ENCODE results near the gene EHD3.

Gene EHD3

GRCh38 chr2:31237348-31238017, 3.5 kb downstream of the EHD3 start:
- Histone ChIP-seq H3K4me1 (peaks cover 59 to 86% (median 75%) of the 10 kb centered on the region in 10 experiments), H3K27me3 (no peaks in the 10 kb centered on the region), H3K9me3 (replicated peaks in 1 of 11) (no peaks in the 10 kb centered on the region), H3K4me3 (no peak overlapping the region), H3K9ac (no peak overlapping the region), H3K27ac (no peak overlapping the region), H4K20me1 (peaks cover 0 to 51% (median 9%) of the 10 kb centered on the region in 11 experiments; a peak in 7 of 22 replicates), H3K4me2 (no peak overlapping the region), H3K36me3 (peaks cover 0 to 27% (median 0%) of the 10 kb centered on the region in 11 experiments; a peak in 6 of 22 replicates)
- no peak for TF ChIP-seq Cebpa-rat (IDR thresholded peaks at IDR 0.05)

- Histone ChIP-seq H3K27ac (no peak overlapping the region), H4K20me1 (peaks cover 0 to 51% (median 9%) of the 10 kb centered on the region in 11 experiments; a peak in 7 of 22 replicates), H3K9me3 (replicated peaks in 1 of 11) (no peaks in the 10 kb centered on the region), H3K4me3 (no peak overlapping the region), H3K36me3 (peaks cover 0 to 27% (median 0%) of the 10 kb centered on the region in 11 experiments; a peak in 6 of 22 replicates), H3K27me3 (no peaks in the 10 kb centered on the region), H3K4me2 (peak overlapping the region in 2 of 11 experiments; percentile 2 to 11; a peak in 1 of 22 replicates), H3K4me1 (peaks cover 52 to 78% (median 70%) of the 10 kb centered on the region in 10 experiments), H3K9ac (no peak overlapping the region)
- TF ChIP-seq Cebpa-rat (IDR thresholded peaks at IDR 0.05) = no peak
These were observed 4.4 kb downstream of the EHD3 start for GRCh38 chr2:31238126-31238905.

- H3K4me3 ChIP-seq = no peak overlapping the region
- no peaks in the 10 kb centered on the region for H3K9me3 ChIP-seq (replicated peaks in 1 of 11)
- no peak overlapping the region for H3K9ac ChIP-seq
- no peak for TF ChIP-seq Cebpa-rat (IDR thresholded peaks at IDR 0.05)
- H3K36me3 ChIP-seq = peaks cover 0 to 30% (median 2%) of the 10 kb centered on the region in 11 experiments; a peak in 13 of 22 replicates
- peaks cover 0 to 51% (median 9%) of the 10 kb centered on the region in 11 experiments; a peak in 7 of 22 replicates for H4K20me1 ChIP-seq
- H3K4me1 ChIP-seq = peaks cover 48 to 73% (median 65%) of the 10 kb centered on the region in 10 experiments
- H3K27ac ChIP-seq = no peak overlapping the region
- H3K27me3 ChIP-seq = no peaks in the 10 kb centered on the region
- peak overlapping the region in 7 of 11 experiments; percentile 2 to 83 (median 31); a peak in 8 of 22 replicates for H3K4me2 ChIP-seq
These were observed 5.1 kb downstream of the EHD3 start for GRCh38 chr2:31238906-31239592.

- H3K9ac ChIP-seq = no peak overlapping the region
- no peaks in the 10 kb centered on the region for H3K27me3 ChIP-seq
- peaks cover 45 to 70% (median 60%) of the 10 kb centered on the region in 10 experiments for H3K4me1 ChIP-seq
- H4K20me1 ChIP-seq = peaks cover 0 to 51% (median 9%) of the 10 kb centered on the region in 11 experiments; a peak in 7 of 22 replicates
- peak overlapping the region in 8 of 11 experiments; percentile 2 to 91 (median 32); a peak in 11 of 22 replicates for H3K4me2 ChIP-seq
- no peak for TF ChIP-seq Cebpa-rat (IDR thresholded peaks at IDR 0.05)
- H3K4me3 ChIP-seq = no peak overlapping the region
- H3K9me3 ChIP-seq (replicated peaks in 1 of 11) = no peaks in the 10 kb centered on the region
- peaks cover 4 to 37% (median 8%) of the 10 kb centered on the region in 11 experiments; a peak in 16 of 22 replicates for H3K36me3 ChIP-seq
- H3K27ac ChIP-seq = 0 out of 22 replicates have a peak overlapping the region, but pooled peaks of 1 of the 11 experiments have one; percentile 30
These were observed 5.7 kb downstream of the EHD3 start for GRCh38 chr2:31239593-31240177.

- Histone ChIP-seq H3K27ac (peak overlapping the region in 1 of 11 experiments; percentile 55; a peak in 2 of 22 replicates), H3K9ac (no peak overlapping the region), H3K9me3 (replicated peaks in 1 of 11) (no peaks in the 10 kb centered on the region), H3K4me3 (no peak overlapping the region), H3K4me1 (peaks cover 37 to 60% (median 51%) of the 10 kb centered on the region in 10 experiments), H3K27me3 (no peaks in the 10 kb centered on the region), H3K4me2 (peak overlapping the region; percentile 4 to 91 (median 73); a peak in 17 of 22 replicates), H3K36me3 (peaks cover 5 to 43% (median 14%) of the 10 kb centered on the region in 11 experiments; a peak in 18 of 22 replicates), H4K20me1 (peaks cover 0 to 51% (median 9%) of the 10 kb centered on the region in 11 experiments; a peak in 7 of 22 replicates)
- TF ChIP-seq Cebpa-rat (IDR thresholded peaks at IDR 0.05) = no peak
These were observed 6.7 kb downstream of the EHD3 start for GRCh38 chr2:31240381-31241365.

GRCh38 chr2:31241625-31242270, 7.8 kb downstream of the EHD3 start:
- H3K4me1 ChIP-seq = peaks cover 27 to 57% (median 44%) of the 10 kb centered on the region in 10 experiments
- H3K27ac ChIP-seq = peak overlapping the region in 7 of 11 experiments; percentile 9 to 55 (median 48); a peak in 12 of 22 replicates
- H4K20me1 ChIP-seq = peaks cover 0 to 44% (median 9%) of the 10 kb centered on the region in 11 experiments; a peak in 7 of 22 replicates

GRCh38 chr2:31243053-31243452, 9.1 kb downstream of the EHD3 start:
- Histone ChIP-seq H3K9me3 (replicated peaks in 1 of 11) (no peaks in the 10 kb centered on the region), H3K27me3 (no peaks in the 10 kb centered on the region), H3K9ac (no peak overlapping the region), H3K36me3 (peaks cover 5 to 60% (median 21%) of the 10 kb centered on the region in 11 experiments; a peak in 18 of 22 replicates), H3K4me1 (peaks cover 25 to 58% (median 45%) of the 10 kb centered on the region in 10 experiments), H4K20me1 (peaks cover 0 to 42% (median 9%) of the 10 kb centered on the region in 11 experiments; a peak in 7 of 22 replicates), H3K4me2 (no peak overlapping the region), H3K4me3 (no peak overlapping the region), H3K27ac (no peak overlapping the region)
- no peak for TF ChIP-seq Cebpa-rat (IDR thresholded peaks at IDR 0.05)

More at GRCh38 chr2:31241625-31242270, 7.8 kb downstream of the EHD3 start:
- peaks cover 5 to 53% (median 14%) of the 10 kb centered on the region in 11 experiments; a peak in 18 of 22 replicates for H3K36me3 ChIP-seq
- no peak for TF ChIP-seq Cebpa-rat (IDR thresholded peaks at IDR 0.05)
- peak overlapping the region in 6 of 11 experiments; percentile 15 to 53 (median 41); a peak in 8 of 22 replicates for H3K9ac ChIP-seq
- peak overlapping the region in 1 of 10 experiments; percentile 16; a peak in 1 of 20 replicates for H3K4me3 ChIP-seq
- peak overlapping the region; percentile 9 to 91 (median 73) for H3K4me2 ChIP-seq
- H3K9me3 ChIP-seq (replicated peaks in 1 of 11) = no peaks in the 10 kb centered on the region
- no peaks in the 10 kb centered on the region for H3K27me3 ChIP-seq

Measured in BLaER1 treated with 17β-estradiol and CSF1 and Interleukin-3, amounts not matched to agents 10 nM and 100 nM (cell line).